Right renal cortex interstitium (tissue), 3 donors: Measurements from ENCODE around the gene USH1G. TPM values are rescaled to one million over a fixed set of nuclear protein-coding genes. Genes with fewer than 3 reads are reported as not detected.
"Not testable (repeated sequence)": the region's sequence is repeated elsewhere in the genome, so short reads cannot be mapped to it uniquely, and the experiment has no call there.

Source experiments
- DNase-seq, 3 donors: peaks; one replicate each; pipeline ENCODE4 v3.0.0-alpha.2; 2013; ENCODE audit warnings: low read depth in 3 of 3, low spot score in 2 of 3
- polyA plus RNA-seq, 3 donors: library from polyadenylated mRNA; unstranded; fragments of 120-200 nt; gene quantifications; one replicate each; pipeline ENCODE4 v1.2.1, GENCODE V29; 2013; ENCODE audit not compliant: insufficient read length in 3 of 3

Gene USH1G
- polyA plus RNA-seq, 3 donors, result 0.65 to 0.78 (median 0.67) TPM

DNA sequence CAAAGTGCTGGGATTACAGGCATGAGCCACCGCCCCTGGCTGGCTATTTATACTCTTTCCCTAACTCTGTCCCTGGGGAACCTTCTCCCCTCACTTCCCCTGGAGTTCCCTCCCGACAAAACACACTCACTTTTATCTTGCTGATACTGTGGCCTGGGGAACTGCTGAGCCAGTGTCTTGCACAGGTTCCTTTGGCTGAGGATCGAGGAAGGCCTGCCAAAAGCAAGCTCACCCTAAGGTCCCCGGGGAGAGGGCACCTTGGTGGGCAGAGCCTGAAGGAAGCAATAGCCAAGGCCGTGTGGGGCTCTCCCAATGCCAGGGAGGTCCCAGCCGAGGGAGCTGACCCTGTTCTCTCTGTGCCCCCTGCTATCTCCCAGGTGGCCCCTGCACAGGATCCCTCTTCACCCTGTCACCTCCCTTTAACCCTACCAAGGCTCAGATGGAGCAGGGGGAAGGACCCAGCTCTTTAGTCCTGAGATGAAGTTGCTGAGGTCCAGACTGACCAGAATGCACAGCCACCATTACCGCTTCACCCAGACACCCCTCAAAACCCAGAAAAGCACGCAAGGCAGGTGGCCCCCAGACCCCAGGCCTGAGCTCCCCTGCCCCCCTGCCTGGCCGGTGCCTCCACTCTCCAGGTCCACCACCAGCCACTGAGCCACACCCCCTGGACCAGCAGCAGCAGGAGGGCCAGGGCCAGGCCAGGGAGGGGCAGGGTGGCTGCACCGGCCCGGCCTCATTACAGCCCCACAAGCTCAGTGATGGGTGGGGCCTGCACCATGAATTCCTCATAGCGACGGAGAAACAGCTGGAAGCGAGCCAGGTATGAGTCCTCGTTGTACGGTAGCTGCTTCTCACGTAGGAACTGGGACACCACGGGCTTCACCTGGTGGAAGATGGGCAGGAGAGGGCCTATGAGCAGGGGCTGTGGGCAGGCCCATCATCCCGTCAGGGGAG is 45.2 kb downstream of the USH1G start:
- DNase-seq, result no peak

DNA sequence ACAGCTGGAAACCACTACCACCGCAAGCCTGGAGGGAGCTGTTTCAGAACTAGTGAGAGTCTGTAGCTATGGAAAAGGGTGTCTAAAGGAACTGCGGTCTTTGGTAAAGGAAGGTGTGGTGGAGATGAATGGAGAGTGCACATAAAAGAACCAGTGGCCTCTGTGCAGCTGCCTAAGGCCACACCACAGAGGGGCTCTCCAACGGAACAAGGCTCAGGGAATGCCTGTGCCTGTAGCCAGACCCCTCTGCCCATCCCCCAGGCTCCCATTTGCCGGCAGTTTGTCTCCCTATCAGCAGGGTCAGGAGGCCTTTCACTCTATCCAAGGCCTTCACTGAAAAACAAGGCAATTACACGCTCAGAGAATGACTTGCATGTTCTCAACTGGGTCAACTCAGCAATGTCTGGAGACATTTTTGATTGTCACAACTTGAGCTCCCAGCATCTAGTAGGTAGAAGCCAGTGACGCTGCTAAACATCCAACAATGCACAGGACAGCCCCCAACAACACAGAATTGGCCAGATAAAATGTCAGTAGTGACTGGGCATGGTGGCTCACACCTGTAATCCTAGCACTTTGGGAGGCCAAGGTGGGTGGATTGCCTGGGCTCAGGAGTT is 47.0 kb downstream of the USH1G start:
- no peak for DNase-seq

DNA sequence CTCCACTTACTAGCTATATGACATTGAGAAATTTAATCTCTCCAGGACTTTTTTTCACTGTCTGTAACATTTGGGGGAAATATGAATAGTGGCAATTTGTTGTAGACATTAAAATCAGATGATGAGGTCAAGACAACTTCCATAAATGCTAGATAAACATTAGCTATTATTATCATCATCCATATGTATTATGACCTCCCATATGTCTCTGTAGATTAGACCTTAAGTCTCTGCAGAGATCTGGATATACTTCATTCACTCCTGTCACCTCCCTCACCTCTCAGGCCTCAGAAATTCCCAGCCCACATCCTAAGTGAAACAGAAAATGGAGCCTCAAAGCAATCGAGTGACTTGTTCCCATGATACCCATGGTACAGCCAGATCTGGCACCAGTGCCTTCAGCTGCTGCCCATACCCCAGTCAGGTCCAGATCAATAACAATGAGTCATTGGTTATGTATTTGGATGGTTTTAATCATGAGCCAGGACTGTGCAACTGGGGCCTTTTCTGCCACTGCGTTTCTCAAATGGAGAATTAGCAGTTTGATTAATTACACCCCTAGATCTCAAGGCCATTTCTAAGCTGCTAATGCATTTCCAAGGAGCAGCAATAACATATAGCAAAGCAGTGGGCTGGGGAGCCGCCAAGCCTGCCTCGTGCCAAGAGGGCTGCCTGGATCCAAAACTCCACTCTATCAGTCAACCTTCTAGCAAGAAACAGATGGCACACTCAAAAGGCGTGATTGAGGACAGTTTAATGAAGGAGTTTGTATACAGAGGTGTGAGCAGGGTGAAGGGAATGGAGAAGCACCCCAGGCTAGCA is 47.7 kb downstream of the USH1G start:
- no peak for DNase-seq

DNA sequence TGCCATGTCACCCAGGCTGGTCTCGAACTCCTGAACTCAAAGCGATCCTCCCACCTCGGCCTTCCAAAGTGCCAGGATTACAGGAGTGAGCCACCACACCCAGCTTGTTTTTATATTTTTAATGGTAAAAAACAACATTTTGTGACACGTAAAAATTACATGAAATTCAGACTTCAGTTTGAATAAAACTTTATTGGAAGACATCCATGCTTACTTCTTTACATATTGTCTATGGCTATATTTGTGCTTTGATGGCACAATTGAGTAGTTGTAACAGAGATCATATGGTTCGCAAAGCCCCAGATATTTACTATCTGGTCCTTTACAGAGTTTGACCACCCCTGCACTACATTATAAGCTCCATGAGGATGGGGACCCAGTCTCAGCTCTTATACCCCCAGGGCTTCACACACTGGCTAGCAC is 48.4 kb downstream of the USH1G start:
- DNase-seq, result no peak

DNA sequence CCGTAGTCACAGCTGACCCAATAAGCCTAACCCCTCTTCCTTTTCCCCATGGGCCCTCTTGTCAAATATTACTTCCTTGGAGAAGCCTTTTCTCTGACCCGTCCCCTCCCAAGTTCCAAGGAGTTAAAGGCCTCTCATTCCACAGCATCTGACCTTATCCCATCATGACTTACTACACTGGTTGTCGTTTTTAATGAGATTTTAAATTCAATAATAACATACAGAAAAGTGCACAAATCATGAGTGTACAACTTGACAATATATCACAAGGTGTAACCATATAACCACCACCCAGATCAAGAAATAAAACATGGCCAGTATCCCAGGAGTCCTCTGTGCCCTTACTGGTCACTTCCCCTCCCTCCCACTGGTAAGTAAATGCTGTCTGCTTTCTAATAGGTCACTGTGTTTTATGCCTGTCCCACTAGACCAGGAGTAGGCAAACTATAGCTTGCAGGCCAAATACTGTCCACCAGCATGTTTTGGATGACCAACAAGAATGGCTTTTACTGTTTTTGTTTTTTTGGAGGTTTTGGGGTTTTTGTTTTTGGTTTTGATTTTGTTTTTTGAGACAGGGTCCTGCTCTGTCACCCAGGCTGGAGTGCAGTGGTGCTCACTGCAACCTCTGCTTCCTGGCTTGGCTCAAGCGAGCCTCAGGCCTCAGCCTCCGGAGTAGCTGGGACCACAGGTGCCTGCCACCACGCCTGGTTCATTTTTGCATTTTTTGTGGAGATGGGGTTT is 49.0 kb downstream of the USH1G start:
- no peak for DNase-seq

DNA sequence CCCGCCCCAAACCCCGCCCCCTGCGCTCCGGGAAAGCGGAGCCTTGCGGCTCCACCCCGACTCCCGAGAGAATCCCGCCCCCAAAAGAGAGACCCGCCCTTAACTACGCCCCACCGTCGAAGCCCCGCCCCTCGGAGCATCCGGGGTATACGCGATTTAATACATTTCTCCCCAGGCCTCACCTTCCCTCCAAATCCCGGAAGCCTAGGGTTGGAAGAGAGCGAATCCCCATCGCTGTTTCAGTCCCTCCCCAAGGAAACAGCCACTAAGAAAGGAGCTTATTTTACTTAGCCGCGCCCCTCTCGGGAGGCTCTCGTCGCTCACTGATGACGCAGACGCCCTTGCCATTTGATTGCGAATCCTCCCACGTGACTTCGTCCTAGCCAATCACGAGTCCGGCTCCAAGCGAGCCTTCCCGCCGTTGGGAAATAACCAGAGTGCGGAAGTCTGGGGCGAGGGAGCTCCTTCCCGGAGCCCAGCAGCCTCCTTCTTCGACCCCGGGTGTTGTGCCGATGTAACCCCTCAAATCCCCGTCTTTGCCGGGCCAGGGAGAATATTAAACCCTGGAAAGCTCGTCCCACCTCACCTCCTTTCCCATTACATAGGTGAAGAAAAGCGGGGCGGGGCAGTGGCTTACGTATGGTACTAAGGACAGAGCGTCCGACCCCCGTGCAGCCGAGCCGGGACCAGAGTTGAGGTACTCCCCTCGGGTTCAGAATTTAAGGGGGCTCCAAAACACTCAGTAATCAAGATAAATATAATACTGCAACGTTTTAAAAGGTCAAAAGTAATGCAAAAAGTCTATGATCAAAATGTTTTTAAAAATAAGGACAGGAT is 49.8 kb downstream of the USH1G start:
- DNase-seq, result peak; percentile 99 to 100 (median 99)

DNA sequence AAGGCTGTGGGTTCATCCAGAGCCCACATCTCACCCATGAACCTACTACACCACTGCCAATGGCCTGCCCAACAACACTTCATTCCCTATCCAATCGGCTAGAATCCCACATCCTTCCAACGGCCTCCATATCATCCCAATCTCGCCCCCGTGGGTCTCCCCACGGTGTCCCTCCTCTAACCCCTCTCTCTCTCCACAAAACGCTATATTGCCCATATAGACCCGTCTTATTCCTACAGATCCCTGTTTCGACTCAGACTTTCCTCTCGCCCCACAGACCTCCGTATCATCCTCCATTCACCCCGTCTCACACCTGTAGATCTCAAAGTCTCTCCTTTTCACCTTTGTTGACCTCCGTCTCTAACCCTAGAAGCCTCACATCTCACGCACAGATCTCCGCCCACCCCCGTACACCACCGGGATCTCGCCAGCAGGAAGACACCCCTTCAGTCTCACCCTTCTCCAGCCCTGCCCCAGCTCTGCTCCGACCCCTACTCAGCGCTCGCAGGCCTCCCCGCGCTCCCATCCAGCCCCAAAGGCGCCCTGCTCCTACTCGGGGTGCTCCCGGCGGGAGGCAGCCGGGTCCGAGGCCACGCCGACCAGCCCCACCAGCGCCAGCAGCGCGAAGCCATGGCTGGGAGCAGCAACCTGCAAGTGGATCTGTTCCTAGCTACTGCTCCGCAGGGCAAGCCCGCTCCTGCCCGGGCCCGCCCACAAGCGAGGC is 50.6 kb downstream of the USH1G start, which contains the start of gene FDXR:
Gene FDXR (minus strand): TSS at position 682 of the 724 bp plus-strand sequence. CDS start 50 bp downstream, at position 632.
- no peak for DNase-seq

DNA sequence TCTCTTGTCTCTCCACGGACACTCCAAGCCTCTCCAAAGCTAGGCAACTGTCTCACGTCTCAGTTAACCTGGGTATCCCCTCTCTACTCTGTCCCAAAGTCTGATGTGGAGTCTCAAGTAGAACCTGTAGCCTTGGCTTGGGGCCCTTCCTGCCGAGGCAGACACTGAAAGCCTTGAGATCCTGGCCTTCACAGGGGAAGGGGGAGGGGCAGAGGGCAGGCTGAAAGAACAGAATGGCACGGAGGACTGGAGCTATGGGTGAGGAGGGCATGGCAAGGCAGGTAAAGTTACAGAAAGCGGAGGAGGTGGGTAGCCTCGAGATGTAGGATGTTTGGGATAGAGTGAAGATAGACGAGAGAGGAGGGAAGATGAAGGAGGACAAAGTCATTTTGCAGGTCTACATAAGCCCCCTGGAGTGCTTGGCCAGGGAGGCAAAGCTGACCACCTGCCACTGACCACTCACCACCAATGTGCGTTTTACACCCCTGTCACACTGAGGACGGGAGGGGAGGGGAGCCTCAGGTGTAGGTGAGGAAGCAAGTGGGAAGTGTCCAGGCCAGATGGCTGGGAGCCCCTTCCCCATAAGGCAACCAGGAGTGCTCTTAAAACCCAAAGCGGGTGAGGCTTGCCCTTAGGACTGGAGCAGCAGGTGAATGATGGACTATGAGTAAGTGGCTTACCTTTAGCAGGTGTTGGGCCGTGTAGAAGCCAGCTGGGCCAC is 51.5 kb downstream of the USH1G start:
- DNase-seq, result no peak

DNA sequence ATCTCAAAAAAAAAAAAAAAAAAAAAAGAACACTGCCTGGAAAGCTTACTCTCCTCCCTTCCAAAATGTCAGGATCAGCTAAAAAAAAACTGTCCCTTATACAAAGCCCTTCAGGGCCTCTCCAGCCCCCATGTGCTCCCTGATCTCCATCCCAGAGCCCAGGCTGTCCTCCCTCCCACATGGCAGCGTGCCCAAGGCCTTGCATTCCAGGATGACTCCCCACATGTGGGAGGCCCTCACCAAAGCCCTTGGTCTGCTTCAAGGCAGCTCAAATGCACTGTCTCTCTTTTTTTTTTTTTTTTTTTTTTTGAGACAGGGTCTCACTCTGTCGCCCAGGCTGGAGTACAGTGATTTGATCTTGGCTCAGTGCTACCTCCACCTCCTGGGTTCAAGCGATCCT is 52.5 kb downstream of the USH1G start:
- DNase-seq, result no peak

DNA sequence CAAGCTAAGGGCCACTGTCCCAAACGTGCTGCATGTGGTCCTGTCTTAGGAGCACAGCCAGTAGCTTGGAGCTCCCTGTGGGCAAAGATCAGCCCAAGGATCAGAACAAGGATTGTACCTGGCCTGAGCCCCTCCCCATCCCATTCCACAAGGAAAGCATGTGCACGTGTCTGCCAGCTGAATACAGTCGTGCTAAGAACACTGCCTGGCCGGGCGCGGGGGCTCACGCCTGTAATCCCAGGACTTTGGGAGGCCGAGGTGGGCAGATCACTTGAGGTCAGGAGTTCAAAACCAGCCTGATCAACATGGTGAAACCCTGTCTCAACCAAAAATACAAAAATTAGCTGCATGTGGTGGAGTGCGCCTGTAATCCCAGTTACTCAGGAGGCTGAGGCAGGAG is 53.0 kb downstream of the USH1G start:
- not testable (repeated sequence) for DNase-seq

DNA sequence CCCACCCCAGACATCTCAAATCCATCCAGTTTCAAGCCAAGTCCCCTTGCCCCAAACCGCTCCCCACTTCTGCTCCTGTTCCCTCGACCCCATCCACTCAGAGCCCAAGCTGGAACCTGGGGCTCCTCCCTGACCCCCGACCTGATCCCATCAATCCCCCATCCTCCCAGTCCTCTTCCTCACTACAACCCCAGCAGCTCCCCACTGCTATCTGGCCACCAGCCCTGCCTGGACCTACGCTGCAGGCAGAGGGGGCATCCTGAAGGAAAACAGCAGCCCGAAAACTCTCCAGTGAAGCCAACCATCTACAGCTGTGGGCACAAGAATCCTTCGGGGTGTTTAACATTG is 54.2 kb downstream of the USH1G start:
- DNase-seq, result no peak

DNA sequence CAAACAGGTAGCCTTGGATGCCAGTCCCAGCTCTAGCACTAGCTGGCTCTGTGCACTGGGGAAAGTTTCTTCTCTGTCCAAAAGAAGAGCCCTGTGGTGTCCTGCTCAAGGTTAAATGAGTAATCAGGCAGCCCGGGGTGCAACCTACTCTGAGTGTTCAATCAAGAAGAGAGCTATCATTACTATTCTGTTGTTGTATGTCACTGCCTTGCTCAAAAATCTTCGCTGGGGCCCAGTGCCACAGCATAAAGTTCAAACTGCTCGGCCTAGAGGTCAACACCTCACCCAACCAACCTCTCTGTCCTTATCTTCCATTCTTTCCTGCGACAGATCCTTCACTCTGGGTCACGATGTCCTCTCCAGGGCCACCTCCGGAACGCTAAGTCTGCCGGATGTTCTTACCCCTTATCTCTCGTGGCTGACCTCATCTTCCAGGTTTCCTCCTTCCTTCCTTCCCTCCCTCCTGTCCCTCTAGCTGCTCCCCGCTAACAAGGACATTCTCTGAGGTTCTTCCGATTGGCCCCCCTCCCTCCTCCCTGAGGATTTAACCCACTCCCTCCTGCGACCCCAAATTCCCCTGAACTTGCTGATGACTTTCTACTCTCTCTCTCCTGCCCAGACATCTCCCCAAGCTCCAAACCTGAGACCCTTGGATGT is 54.7 kb downstream of the USH1G start:
- DNase-seq, result no peak

DNA sequence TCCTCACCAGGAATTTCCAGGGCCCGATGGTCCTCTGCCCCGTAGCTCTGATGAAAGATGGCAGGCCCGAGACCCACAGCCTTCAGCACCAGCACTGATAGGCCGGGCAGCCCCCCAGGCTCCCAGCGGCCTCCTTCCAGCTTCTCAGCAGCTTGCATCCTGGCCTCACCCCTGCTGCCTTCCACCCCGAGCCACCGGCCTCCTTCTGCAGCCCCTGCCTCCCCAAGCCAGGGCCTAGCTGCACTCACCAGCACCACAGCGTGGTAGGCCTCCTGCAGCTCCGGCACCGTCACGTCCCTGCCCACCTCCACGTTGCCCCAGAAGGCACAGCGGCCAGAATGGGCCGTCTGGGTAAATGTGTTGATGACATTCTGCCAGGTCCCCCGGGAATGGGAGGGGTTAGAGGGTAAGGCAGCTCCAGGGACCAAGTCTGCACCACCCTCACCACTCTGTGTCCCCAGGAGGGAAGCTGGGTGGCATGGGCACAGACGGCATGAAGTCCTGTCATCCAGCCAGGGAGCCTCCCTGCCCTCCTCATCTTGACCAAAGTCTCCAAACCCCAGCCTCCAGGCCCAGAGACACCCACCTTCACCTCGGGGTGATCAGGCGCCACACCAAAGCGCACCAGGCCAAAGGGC is 56.7 kb downstream of the USH1G start:
- no peak for DNase-seq
